ENCODE measurements around the gene ZBTB4. TPM values are rescaled to one million over a fixed set of nuclear protein-coding genes. Genes with fewer than 3 reads are reported as not detected.

ZBTB4 gene
- total RNA-seq, 1 donor from 2014 or later: 79.0 TPM

GRCh38 chr17:7466639-7467341, 12.6 kb downstream of the ZBTB4 start:
- DNase-seq (peak; percentile 60), ATAC-seq (peak; percentile 22 to 42)
- peak overlapping the region; percentile 61 for H3K27ac ChIP-seq
- intact Hi-C loops (cut with DNase I): no loop called here
- TF ChIP-seq CTCF (IDR thresholded peaks at IDR 0.05): no peak
- H3K4me1 ChIP-seq: peaks cover 55% of the 10 kb centered on the region
- peaks cover 49% of the 10 kb centered on the region for H3K36me3 ChIP-seq
- H3K27me3 ChIP-seq (ENCODE audit: low read depth): no peaks in the 10 kb centered on the region
- no peaks in the 10 kb centered on the region for H3K9me3 ChIP-seq
- H3K4me3 ChIP-seq: no peak overlapping the region

GRCh38 chr17:7466318-7466638, 13.2 kb downstream of the ZBTB4 start:
- Histone ChIP-seq H3K36me3 (peaks cover 53% of the 10 kb centered on the region), H3K4me1 (peaks cover 50% of the 10 kb centered on the region), H3K9me3 (no peaks in the 10 kb centered on the region), H3K27me3 (ENCODE audit: low read depth) (no peaks in the 10 kb centered on the region), H3K27ac (peak overlapping the region; percentile 61), H3K4me3 (no peak overlapping the region)
- no peak for DNase-seq
- intact Hi-C loops (cut with DNase I): no loop called here
- no peak for TF ChIP-seq CTCF (IDR thresholded peaks at IDR 0.05)
- no peak for ATAC-seq

DNA sequence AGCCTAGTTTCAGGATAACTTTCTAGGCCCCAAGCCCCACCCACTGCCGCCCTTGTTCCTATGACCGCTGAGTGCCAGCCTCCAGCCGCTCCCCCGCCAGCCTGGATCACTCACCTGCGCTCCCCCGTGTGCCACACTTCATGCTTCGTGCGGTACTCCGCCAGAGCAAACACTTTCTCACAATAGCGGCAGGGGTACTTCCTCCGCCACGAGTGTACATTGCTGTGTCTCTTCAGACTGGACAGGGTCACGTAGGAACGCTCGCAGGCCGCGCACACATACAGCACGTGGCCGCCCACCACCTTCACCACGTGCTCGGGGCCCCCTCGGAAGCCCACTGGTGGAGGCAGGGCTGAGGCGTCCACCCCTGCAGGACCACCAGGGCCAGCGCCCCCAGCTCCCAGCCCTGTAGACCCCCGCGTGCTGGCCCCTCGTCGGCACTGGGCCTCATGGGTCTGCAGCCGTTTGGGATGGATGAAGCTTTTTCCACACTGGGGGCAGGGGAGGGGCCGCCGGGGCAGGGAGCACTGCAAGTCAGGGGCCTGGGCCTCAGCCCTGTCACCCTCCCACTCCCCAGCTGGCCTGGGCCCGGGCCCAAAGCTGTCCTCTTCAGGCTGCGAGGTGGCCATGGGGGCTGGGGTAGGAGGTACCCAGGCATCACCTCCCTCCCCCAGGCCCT, 13.7 kb downstream of the ZBTB4 start:
- Histone ChIP-seq H3K4me3 (no peak overlapping the region), H3K9me3 (no peaks in the 10 kb centered on the region), H3K27ac (peak overlapping the region; percentile 41), H3K36me3 (peaks cover 53% of the 10 kb centered on the region), H3K4me1 (peaks cover 45% of the 10 kb centered on the region), H3K27me3 (ENCODE audit: low read depth) (no peaks in the 10 kb centered on the region)
- TF ChIP-seq CTCF (IDR thresholded peaks at IDR 0.05): no peak
- ATAC-seq (peak; percentile 57 to 74), DNase-seq (peak; percentile 79)
- intact Hi-C loops (cut with DNase I): no loop called here

DNA sequence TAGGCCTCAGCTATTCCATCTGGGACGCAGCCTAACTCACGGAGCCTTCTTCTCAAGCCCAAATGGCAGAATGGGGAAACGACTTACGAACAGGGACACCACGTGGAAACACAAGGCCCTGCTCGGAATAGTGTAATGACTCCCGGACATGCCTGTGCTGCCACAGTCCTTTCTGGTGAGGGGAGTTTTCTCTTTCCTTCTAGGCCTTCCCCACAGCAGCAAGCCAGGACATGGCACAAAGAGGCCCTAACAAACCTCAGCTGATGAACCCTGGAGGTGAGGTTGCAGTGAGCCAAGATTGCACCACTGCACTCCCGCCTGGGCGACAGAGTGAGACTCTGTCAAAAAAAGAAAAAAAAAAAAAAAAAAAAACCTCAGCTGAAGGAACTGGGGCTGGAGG, 15.3 kb downstream of the ZBTB4 start:
- H3K4me1 ChIP-seq: peaks cover 31% of the 10 kb centered on the region
- H3K27me3 ChIP-seq (ENCODE audit: low read depth): no peaks in the 10 kb centered on the region
- intact Hi-C loops (cut with DNase I): no loop called here
- peaks cover 53% of the 10 kb centered on the region for H3K36me3 ChIP-seq
- TF ChIP-seq CTCF (IDR thresholded peaks at IDR 0.05): no peak
- no peak overlapping the region for H3K27ac ChIP-seq
- H3K4me3 ChIP-seq: no peak overlapping the region
- H3K9me3 ChIP-seq: no peaks in the 10 kb centered on the region
- no peak for DNase-seq
- ATAC-seq: no peak

DNA sequence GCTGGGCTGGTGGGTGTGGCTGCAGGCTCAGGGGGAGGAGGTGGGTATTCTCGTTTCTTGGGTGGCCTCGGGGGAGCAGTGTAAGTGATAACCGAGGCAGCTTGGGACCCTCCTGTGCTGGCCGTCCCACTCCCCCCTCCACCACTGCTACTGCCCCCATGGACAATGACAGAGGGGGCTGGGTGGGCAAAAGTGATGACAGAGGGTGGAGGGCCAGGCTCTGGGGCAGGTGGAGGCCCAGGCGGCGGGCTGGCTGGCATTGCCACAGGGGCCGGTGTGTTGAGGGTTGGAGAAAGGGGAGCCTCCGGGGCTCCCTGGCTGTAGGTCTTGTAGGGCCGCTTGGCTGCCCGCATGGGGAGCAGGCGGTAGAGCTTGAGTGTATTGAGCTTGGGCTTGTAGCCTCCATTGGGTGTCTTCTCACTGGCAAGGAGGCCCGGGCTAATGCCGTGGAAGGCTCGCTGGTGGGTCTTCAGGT, 16.0 kb downstream of the ZBTB4 start:
- peaks cover 24% of the 10 kb centered on the region for H3K4me1 ChIP-seq
- H3K9me3 ChIP-seq: no peaks in the 10 kb centered on the region
- intact Hi-C loops (cut with DNase I): no loop called here
- DNase-seq (no peak), ATAC-seq (no peak)
- H3K27me3 ChIP-seq (ENCODE audit: low read depth): no peaks in the 10 kb centered on the region
- no peak overlapping the region for H3K4me3 ChIP-seq
- peaks cover 53% of the 10 kb centered on the region for H3K36me3 ChIP-seq
- no peak overlapping the region for H3K27ac ChIP-seq
- no peak for TF ChIP-seq CTCF (IDR thresholded peaks at IDR 0.05)
